Karpas-422 (cell line): ENCODE data around the gene SLC12A9. TPM values are rescaled to one million over a fixed set of nuclear protein-coding genes. Genes with fewer than 3 reads are reported as not detected.

Experiments
- DNase-seq: peaks from one replicate; pipeline ENCODE4 v3.0.0-alpha.2; 2015
- H2AFZ ChIP-seq: fragments of 200-600 bp; sonication (generic); 2 replicates; pipeline ENCODE4 v1.6.1; 2014; ENCODE audit warnings: antibody characterized with exemption, low read length, mixed read lengths
- H3K27ac ChIP-seq: fragments of 200-600 bp; sonication (generic); 2 replicates; pipeline ENCODE4 v1.5.1; 2014; ENCODE audit warnings: mild to moderate bottlenecking, low read length, moderate library complexity
- H3K27me3 ChIP-seq: fragments of 200-600 bp; sonication (generic); 2 replicates; pipeline ENCODE4 v1.6.1; 2014; ENCODE audit warnings: low read length, mixed read lengths
- H3K36me3 ChIP-seq: fragments of 200-600 bp; sonication (generic); 2 replicates; pipeline ENCODE4 v1.6.1; 2014; ENCODE audit warnings: low read length, mixed read lengths; ENCODE audit not compliant: insufficient read depth
- H3K4me1 ChIP-seq: fragments of 200-600 bp; sonication (generic); 2 replicates; pipeline ENCODE4 v1.6.1; 2014; ENCODE audit warnings: mild to moderate bottlenecking, low read length, mixed read lengths
- H3K4me2 ChIP-seq: fragments of 200-600 bp; sonication (generic); 2 replicates; pipeline ENCODE4 v1.6.1; 2014; ENCODE audit warnings: low read length, low read depth, mild to moderate bottlenecking; ENCODE audit not compliant: poor library complexity, severe bottlenecking
- H3K4me3 ChIP-seq: fragments of 200-600 bp; sonication (generic); 2 replicates; pipeline ENCODE4 v1.5.1; 2014; ENCODE audit warnings: mild to moderate bottlenecking, antibody characterized with exemption, low read length, mixed read lengths
- H3K79me2 ChIP-seq: fragments of 200-600 bp; sonication (generic); 2 replicates; pipeline ENCODE4 v1.6.1; 2014; ENCODE audit warnings: mild to moderate bottlenecking, low read length, mixed read lengths
- H3K9ac ChIP-seq: fragments of 200-600 bp; sonication (generic); 2 replicates; pipeline ENCODE4 v1.6.0; 2014; ENCODE audit warnings: low read length
- H3K9me2 ChIP-seq: fragments of 200-600 bp; sonication (generic), shearing (Covaris generic); replicated peaks from 2 replicates; pipeline ENCODE4 v1.6.0; 2014; ENCODE audit warnings: mild to moderate bottlenecking, low read length, moderate library complexity; ENCODE audit not compliant: insufficient read depth
- H3K9me3 ChIP-seq: fragments of 300-700, 200-600 bp; sonication (generic); 2 replicates; pipeline ENCODE4 v1.6.1; 2014; ENCODE audit warnings: low read length, mixed read lengths
- H4K20me1 ChIP-seq: fragments of 200-600 bp; sonication (generic); 2 replicates; pipeline ENCODE4 v1.6.1; 2014; ENCODE audit warnings: mild to moderate bottlenecking, antibody characterized with exemption, low read length, low read depth; ENCODE audit not compliant: insufficient read depth
- total RNA-seq: library from RNA; depleted of rRNA; stranded (reverse); fragments of >200 nt; shearing (Covaris generic); gene quantifications from 2 replicates; pipeline ENCODE4 v1.2.3, GENCODE V29; 2014; ENCODE audit warnings: low replicate concordance

The SLC12A9 gene
- total RNA-seq, 1 experiment from 2014 or later: 21.0 TPM

GRCh38 chr7:100881136-100881535, 28.6 kb downstream of the SLC12A9 start:
- no peaks in the 10 kb centered on the region for H3K9me2 ChIP-seq
- H3K9me3 ChIP-seq: no peaks in the 10 kb centered on the region
- no peak for DNase-seq
- H3K4me1 ChIP-seq: peaks cover 21% of the 10 kb centered on the region
- H3K36me3 ChIP-seq: peaks cover 43% of the 10 kb centered on the region
- H3K27ac ChIP-seq: no peak overlapping the region
- H3K9ac ChIP-seq: no peak overlapping the region
- H4K20me1 ChIP-seq: peaks cover 55% of the 10 kb centered on the region
- H3K79me2 ChIP-seq: peaks cover 53% of the 10 kb centered on the region
- H3K4me2 ChIP-seq: no peak overlapping the region
- H3K4me3 ChIP-seq: no peak overlapping the region
- H2AFZ ChIP-seq: no peak overlapping the region
- no peaks in the 10 kb centered on the region for H3K27me3 ChIP-seq

- H3K9ac ChIP-seq: no peak overlapping the region
- DNase-seq: no peak
Measured at GRCh38 chr7:100882201-100882600, 29.7 kb downstream of the SLC12A9 start.

GRCh38 chr7:100882785-100883526, 30.4 kb downstream of the SLC12A9 start:
- H3K4me3 ChIP-seq: no peak overlapping the region
- no peaks in the 10 kb centered on the region for H3K9me3 ChIP-seq
- H3K27me3 ChIP-seq: no peaks in the 10 kb centered on the region
- H3K9me2 ChIP-seq: no peaks in the 10 kb centered on the region
- no peak overlapping the region for H3K9ac ChIP-seq
- H3K36me3 ChIP-seq: peaks cover 42% of the 10 kb centered on the region
- no peak overlapping the region for H3K4me2 ChIP-seq
- DNase-seq: no peak
- peaks cover 39% of the 10 kb centered on the region for H4K20me1 ChIP-seq
- peaks cover 25% of the 10 kb centered on the region for H3K4me1 ChIP-seq
- H2AFZ ChIP-seq: no peak overlapping the region
- no peak overlapping the region for H3K27ac ChIP-seq
- peaks cover 36% of the 10 kb centered on the region for H3K79me2 ChIP-seq

More at GRCh38 chr7:100882201-100882600, 29.7 kb downstream of the SLC12A9 start:
- Histone ChIP-seq H2AFZ (no peak overlapping the region), H3K79me2 (peaks cover 42% of the 10 kb centered on the region), H3K4me1 (peaks cover 23% of the 10 kb centered on the region), H3K9me2 (no peaks in the 10 kb centered on the region), H3K27me3 (no peaks in the 10 kb centered on the region), H3K36me3 (peaks cover 44% of the 10 kb centered on the region; the same call in 1 of the 2 replicates), H3K9me3 (no peaks in the 10 kb centered on the region), H3K27ac (no peak overlapping the region), H3K4me3 (no peak overlapping the region), H4K20me1 (peaks cover 44% of the 10 kb centered on the region), H3K4me2 (no peak overlapping the region)

DNA sequence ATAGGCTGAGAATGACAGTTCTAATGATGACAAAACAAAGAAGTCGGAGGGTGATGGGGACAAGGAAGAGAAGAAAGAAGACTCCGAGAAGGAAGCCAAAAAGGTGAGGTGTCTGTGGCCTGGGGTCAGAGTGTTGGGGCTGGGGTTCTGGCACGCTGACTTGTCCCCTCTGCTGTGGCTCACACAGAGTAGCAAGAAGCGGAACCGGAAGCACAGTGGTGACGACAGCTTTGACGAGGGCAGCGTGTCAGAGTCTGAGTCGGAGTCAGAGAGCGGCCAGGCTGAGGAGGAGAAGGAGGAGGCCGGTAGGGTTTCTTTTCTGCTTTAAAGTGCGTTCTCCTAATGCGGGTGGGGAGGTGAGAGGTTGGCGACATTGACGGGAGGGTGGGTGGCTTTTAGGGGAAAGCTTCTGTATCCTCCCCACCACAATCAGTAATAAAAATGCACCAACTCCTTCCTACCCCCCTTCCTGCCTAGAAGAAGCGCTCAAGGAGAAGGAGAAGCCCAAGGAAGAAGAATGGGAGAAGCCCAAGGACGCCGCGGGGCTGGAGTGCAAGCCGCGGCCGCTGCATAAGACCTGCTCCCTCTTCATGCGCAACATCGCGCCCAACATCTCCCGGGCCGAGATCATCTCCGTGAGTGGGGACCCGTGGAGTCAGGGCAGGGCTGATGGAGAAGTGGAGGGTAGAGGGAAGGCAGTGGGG, 32.4 kb downstream of the SLC12A9 start:
- Histone ChIP-seq H3K36me3 (peaks cover 32% of the 10 kb centered on the region), H3K4me1 (peaks cover 33% of the 10 kb centered on the region), H3K4me2 (no peak overlapping the region), H2AFZ (no peak overlapping the region), H3K4me3 (no peak overlapping the region), H3K79me2 (peaks cover 32% of the 10 kb centered on the region), H3K27me3 (no peaks in the 10 kb centered on the region), H3K27ac (no peak overlapping the region), H3K9me2 (no peaks in the 10 kb centered on the region), H3K9me3 (no peaks in the 10 kb centered on the region), H4K20me1 (peaks cover 22% of the 10 kb centered on the region), H3K9ac (no peak overlapping the region)
- peak; percentile 37 for DNase-seq

- no peak overlapping the region for H3K4me2 ChIP-seq
- H2AFZ ChIP-seq: no peak overlapping the region
- H3K9ac ChIP-seq: no peak overlapping the region
- H3K9me3 ChIP-seq: no peaks in the 10 kb centered on the region
- H3K9me2 ChIP-seq: no peaks in the 10 kb centered on the region
- no peak overlapping the region for H3K4me3 ChIP-seq
- DNase-seq: peak; percentile 41
- H3K27me3 ChIP-seq: no peaks in the 10 kb centered on the region
- peaks cover 27% of the 10 kb centered on the region for H3K79me2 ChIP-seq
- H3K4me1 ChIP-seq: peaks cover 40% of the 10 kb centered on the region
- no peak overlapping the region for H3K27ac ChIP-seq
- H4K20me1 ChIP-seq: peaks cover 18% of the 10 kb centered on the region; the same call in 1 of the 2 replicates
- H3K36me3 ChIP-seq: peaks cover 30% of the 10 kb centered on the region
Measured at GRCh38 chr7:100885440-100886141, 33.1 kb downstream of the SLC12A9 start.

- Histone ChIP-seq H3K9me3 (no peaks in the 10 kb centered on the region), H3K4me2 (peak overlapping the region; percentile 72), H3K27me3 (no peaks in the 10 kb centered on the region), H4K20me1 (peaks cover 13% of the 10 kb centered on the region; the same call in 1 of the 2 replicates), H2AFZ (no peak overlapping the region), H3K9ac (no peak overlapping the region), H3K4me1 (peaks cover 44% of the 10 kb centered on the region), H3K4me3 (no peak overlapping the region), H3K27ac (no peak overlapping the region), H3K36me3 (peaks cover 26% of the 10 kb centered on the region), H3K9me2 (no peaks in the 10 kb centered on the region), H3K79me2 (peaks cover 20% of the 10 kb centered on the region)
- peak; percentile 42 for DNase-seq
Measured at GRCh38 chr7:100886142-100886935, 33.8 kb downstream of the SLC12A9 start.

DNA sequence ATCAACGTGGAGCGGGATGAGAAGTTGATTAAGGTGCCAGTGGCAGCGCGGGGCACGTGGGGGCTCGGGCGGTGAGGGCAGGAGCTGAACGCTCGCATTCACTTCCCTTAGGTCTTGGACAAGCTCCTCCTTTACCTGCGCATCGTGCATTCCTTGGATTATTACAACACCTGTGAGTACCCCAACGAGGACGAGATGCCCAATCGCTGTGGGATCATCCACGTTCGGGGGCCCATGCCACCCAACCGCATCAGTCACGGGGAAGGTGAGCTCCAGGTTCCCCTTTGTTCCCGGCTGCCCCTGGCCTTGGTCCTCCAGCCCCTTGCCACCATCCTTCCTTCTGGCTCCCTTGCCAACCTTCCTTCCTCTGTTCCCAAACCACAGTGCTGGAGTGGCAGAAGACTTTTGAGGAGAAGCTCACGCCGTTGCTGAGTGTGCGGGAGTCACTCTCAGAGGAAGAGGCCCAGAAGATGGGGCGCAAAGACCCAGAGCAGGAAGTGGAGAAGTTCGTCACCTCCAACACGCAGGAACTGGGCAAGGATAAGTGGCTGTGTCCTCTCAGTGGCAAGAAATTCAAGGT, 34.5 kb downstream of the SLC12A9 start:
- no peaks in the 10 kb centered on the region for H3K9me2 ChIP-seq
- H3K9ac ChIP-seq: peak overlapping the region; percentile 63
- no peaks in the 10 kb centered on the region for H3K9me3 ChIP-seq
- 0 out of 2 replicates have a peak, but pooled peaks cover 6% of the 10 kb centered on the region for H4K20me1 ChIP-seq
- peaks cover 23% of the 10 kb centered on the region for H3K36me3 ChIP-seq
- peaks cover 44% of the 10 kb centered on the region for H3K4me1 ChIP-seq
- H3K27ac ChIP-seq: peak overlapping the region; percentile 78
- H3K27me3 ChIP-seq: no peaks in the 10 kb centered on the region
- peak overlapping the region; percentile 72 for H3K4me2 ChIP-seq
- peaks cover 16% of the 10 kb centered on the region for H3K79me2 ChIP-seq
- H3K4me3 ChIP-seq: peak overlapping the region; percentile 47; the same call in 1 of the 2 replicates
- H2AFZ ChIP-seq: no peak overlapping the region
- no peak for DNase-seq
